Measurements from ENCODE around the gene RPP25.
A peak's percentile ranks its signal among the peaks of the same experiment; 100 is the strongest.
"Not testable (repeated sequence)": the region's sequence is repeated elsewhere in the genome, so short reads cannot be mapped to it uniquely, and the experiment has no call there.

Gene RPP25

GRCh38 chr15:74962219-74962618 lies 5.6 kb upstream of the RPP25 start:
- DNase-seq: no peak

DNA sequence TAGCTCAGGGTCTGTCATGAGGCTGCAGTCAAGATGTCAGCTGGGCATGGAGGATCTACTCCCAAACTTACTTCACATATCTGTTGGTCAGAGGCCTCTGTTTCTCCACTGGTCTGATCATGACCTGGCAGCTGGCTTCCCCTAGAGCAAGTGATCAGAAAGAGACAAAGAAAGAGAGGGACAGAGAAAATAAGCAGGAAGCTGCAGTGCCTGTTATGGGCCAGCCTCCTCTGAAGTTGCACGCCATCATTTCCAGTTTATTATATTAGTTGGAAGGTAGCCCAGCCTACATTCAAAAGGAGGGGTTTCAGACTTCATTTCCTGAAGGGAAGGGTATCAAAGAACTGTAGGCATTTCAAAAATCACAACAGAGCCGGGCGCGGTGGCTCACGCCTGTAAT lies 5.0 kb upstream of the RPP25 start:
- no peak for DNase-seq

DNA sequence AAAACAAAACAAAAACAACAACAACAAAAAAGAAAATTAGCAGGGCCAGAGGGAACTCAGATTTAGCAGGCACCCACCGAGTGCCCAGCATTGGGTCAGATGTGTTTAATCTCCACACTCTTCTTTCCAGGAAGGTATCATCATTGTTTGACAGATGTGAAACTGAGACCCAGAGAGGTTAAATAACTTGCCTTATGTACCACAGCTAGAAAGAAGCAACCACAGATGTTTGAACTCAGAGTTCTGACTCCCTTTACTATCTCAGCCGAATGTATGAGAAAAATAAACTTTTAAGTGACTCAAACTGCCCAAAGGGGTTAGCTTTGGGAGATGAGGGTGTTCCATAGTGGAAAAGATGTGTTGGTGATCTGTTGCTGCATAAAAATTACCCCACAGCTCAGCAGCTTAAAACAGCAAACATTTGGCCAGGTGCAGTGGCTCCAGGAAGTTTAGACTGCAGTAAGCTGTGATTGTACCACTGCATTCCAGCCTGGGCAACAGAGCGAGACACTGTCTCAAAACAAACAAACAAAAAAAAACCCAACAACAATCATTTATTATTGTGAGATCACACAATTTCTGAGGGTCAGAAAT lies 4.5 kb upstream of the RPP25 start:
- no peak for DNase-seq

DNA sequence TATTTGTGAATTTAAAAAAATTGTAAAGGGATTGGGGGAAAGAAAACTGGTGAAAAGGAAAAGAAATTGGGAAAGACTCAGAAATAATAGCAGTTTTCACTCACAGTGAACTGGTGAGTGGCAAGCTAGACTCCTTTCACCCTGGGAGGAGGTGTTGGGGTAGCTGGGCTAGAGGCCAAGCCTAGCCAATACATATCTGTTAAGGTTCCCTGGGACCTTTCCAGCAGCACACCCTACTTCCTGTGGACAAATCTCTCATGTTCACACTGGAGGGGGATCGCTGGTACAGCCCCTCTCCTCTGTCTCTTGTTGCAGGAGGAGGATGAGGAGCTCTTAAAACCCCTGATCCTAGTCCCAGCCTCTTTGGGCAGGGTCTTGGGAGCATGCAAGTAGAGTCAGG lies 3.7 kb upstream of the RPP25 start:
- no peak for DNase-seq

DNA sequence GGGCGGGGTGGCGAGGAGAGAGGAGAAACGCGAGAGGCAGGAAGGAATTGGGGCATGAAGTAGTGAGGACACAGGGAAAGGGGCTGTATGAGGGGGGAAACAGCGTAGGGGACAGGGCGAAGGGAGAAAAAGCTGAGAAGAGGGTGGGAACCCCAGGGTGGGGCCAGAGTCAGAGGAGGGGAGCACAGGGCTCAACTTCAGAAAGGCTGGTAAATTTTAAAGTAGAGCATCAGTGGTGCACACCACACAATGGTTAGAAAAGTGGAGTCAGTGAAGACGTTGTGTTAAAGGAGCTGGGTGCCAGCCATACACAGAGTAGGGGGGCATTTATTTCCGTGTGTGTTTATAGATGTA lies 3.0 kb upstream of the RPP25 start:
- DNase-seq: no peak

DNA sequence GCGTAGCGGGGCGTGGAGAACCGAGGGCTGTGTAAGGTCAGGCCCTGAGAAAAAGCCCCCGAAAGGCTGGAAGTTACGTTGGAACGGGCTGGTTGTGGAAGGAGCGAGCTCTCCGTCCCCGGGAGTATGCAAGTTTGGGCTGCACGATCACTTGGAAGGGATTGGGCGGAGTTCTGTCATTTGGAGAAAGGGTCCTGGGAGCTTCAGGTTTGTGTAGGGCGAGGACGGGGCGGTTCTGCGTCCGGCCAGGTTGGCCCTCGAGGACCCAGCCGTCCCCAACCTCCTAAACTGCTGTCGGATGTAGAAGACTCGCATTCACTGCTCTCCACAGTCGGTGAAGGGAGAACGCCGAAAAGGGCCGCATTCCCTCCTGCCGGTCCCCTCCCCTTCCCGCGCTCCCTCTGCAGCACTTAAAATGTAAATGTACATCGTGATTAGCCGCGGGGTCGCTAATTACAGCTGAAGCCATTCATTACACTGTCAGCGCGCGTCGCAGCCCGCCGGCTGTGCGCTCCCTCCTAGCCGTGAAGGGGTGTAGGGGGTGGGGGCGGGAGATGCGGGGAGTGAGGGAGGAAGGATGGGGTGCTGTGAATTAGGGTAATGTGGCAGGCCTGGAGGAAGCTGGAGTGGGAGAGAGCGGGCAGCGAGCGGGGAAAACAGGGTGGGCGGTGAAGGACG lies 2.5 kb upstream of the RPP25 start:
- peak; percentile 74 for DNase-seq

DNA sequence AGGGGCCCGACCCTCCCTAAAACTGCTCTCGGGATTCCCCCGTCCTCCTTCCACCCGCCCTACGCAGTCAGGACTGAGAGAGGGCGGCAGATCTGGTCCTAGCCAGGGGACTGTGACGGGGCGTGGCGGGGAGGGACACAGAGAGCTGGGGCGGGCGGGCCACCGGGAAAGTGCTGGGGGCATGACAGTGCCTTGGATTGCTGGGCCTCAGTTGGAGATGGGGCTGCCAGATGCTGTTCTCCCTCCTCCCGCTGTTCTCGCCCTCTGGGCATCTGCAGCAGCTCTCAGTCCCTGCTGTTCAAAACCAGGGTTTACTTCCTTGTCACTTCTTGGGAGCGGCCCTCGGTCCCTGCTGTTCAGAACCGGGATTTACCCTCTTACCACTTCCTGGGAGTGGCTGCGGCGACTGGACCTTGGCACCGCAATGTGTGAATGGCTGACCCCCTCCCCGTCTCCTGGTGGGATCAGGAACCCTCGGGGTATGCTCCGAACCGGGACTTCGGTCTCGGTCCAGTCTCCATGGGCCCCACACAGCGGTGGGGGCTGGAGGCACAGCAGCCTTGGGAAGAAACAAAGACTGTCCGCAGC lies 1.8 kb upstream of the RPP25 start:
- peak; percentile 67 for DNase-seq

DNA sequence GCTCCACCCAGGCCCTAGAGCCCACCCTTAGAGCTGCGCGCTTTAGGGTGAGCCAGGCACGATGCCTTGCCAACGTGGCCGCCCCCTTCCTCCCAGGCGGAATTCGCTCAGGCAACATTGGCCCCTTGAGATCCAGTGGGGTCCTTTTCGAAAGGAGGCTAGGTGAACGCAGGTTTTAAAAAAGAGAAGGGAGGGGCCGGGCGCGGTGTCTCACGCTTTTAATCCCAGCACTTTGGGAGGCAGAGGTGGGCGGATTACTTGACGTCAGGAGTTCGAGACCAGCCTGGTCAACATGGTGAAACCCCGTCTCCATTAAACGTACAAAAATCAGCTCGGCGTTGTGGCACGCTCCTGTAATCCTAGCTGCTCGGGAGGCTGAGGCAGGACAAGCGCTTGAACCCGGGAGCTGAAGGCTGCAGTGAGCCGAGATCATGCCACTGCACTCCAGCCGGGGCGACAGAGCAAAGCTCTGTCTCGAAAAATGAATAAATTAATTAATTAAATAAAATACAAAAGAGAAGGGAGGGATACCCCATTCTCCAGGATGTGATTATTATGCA lies 984 bp upstream of the RPP25 start:
- DNase-seq: no peak

- peak; percentile 87 for DNase-seq
Observed at GRCh38 chr15:74955796-74956647, 550 bp downstream of the RPP25 start.

- DNase-seq: no peak
Observed at GRCh38 chr15:74955017-74955416, 1.6 kb downstream of the RPP25 start.

GRCh38 chr15:74954515-74954914 lies 2.1 kb downstream of the RPP25 start:
- DNase-seq: no peak

GRCh38 chr15:74951006-74951405 lies 5.6 kb downstream of the RPP25 start:
- DNase-seq: no peak

GRCh38 chr15:74950078-74950908 lies 6.3 kb downstream of the RPP25 start:
- peak; percentile 96 for DNase-seq

DNA sequence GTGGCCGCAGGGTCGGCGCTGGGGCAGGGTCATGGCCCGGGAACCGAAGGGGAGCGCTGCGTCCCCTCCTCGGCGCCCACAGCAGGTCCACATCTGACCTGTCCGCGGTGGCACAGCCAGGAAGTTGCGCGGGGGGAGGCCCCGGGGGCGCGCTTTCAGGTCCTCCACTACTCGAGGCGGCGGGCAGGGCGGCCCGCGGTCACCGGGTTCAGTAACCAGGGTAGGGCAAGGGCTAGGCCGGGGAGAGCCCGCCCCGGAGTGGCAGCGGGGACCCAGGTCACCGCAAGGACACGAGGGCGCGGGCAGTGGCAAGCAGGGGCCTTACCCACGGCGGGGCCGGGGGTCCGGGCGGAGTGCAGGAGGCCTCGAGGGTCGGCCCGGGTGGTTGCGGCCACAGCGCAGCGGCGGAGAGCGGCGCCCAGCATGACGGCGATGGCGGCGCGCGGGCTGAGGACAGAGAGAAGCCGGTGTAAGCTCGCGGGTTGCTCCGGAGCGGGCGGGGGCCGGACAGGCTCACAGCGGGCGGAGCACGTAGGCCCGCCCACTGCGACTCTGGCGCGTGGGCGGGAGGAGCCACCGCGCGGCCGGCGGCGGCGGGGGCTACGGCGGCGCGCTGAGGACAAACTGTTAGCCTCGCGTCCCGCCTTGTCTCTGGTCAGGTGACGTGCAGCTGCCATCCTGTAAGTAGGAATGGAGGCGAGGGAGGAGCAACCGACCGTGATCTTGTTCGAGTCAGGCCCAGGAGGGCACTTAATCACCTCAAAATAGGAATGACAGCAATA lies 18.8 kb downstream of the RPP25 start, which contains the start of gene COX5A:
Gene COX5A (minus strand): TSS at position 484 of the 782 bp plus-strand sequence. CDS start 59 bp downstream, at position 425.
- DNase-seq: peak; percentile 98

GRCh38 chr15:74937272-74937589 lies 19.3 kb downstream of the RPP25 start:
- DNase-seq: peak; percentile 64

- DNase-seq: peak; percentile 13
Observed at GRCh38 chr15:74935193-74935592, 21.4 kb downstream of the RPP25 start.

GRCh38 chr15:74933573-74933972 lies 23.0 kb downstream of the RPP25 start:
- DNase-seq: no peak

- no peak for DNase-seq
Observed at GRCh38 chr15:74928771-74929198, 27.8 kb downstream of the RPP25 start.

DNA sequence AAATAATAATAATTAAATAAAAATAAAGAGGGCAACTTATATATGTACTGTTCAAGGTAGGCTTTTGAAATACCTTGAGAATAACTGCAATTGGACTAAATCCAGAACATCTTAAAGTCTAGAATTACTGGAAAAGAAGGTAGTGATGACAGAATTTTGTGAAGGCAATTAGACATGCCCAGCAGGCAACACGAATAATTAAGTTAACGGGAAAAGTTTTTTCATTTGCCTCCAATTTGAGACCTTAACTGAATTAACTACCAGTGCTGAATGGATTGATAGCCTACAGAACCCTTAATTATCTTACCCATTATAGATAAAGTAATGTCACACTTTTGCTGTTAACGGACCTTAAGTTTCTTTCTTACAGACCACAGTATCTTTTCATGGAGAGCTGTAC lies 32.0 kb downstream of the RPP25 start:
- DNase-seq: no peak

GRCh38 chr15:74920456-74920855 lies 36.1 kb downstream of the RPP25 start:
- DNase-seq: no peak

- DNase-seq: no peak
Observed at GRCh38 chr15:74917676-74918075, 38.9 kb downstream of the RPP25 start.

DNA sequence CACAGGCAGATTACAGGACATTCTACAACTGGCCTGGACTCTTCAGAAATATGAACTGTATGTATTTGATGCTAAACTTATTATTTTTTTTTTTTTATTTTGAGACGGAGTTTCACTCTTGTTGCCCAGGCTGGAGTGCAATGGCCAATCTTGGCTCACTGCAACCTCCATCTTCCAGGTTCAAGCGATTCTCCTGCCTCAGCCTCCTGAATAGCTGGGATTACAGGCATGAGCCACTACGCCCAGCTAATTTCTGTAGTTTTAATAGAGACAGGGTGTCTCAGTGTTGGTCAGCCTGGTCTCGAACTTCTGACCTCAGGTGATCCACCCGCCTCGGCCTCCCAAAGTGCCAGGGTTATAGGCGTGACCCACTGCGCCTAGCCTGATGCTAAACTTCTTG lies 42.8 kb downstream of the RPP25 start:
- not testable (repeated sequence) for DNase-seq
